HG02943 (cell line): ENCODE results near the gene AP1S3.

Source experiments
- ATAC-seq: cut with Tn5 transposase; IDR thresholded peaks from one replicate; pipeline ENCODE4 v1.9.1; 2021; ENCODE audit warnings: mild to moderate bottlenecking, low read depth, moderate library complexity; ENCODE audit not compliant: unreplicated experiment

AP1S3 gene

DNA sequence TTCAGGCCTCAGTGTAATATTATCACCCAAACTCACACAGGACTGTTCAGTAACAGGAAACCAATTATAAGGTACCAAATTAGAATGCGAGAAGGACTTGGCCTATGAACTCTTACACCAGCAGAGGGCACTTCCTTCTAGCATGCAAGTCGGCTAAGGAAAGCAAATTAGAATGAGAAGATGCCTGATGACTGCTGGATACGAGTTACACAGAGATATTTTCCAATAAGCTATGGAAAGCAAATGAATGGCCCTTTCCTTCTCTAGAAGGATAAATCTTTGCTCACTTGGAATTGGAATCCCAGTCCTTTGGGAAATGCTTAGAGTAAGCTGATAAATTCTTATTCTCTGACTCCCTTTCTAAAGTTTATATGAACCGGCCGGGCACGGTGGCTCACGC lies 109.8 kb downstream of the AP1S3 start:
- no peak for ATAC-seq

DNA sequence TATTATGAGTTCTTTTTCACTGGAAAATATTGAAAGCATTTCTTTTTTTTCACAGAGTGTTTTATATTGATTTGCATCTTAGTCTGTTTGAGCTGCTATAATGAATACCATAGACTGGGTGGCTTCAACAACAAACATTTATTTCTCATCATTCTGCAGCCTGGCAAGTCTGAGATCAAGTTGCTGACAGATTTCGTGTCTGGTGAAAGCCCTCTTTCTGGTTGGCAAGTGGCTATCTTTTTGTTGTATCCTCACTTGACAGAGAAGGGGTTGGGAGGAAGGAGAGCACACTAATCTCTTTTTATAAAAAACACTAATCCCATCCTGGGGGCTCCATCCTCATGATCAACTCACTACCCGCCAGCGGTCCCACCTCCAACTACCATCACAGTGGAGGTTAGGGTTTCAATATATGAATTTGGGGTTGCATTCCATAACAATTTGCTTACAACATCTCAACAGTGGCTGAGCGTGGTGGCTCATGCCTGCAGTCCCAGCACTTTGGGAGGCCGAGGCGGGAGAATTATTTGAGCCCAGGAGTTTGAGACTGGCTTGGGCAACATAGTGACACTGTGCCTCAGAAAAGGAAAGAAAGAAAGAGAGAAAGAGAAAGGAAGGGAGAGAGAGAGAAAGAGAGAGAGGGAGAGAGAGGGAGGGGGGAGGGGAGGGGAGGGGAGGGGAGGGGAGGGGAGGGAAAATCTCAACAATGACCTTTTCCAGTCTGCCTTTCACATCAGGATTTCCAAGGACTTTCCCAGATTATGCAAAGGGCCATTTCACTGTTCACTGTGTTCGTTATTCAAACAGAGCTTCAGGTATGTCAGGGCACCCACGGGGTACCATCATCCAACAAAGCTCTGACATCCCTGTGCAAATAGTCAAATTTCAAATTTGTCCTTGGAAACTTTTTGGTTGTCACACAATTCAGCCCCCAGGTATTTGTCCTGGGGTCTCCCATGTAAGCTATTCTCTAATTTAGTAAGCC lies 111.1 kb downstream of the AP1S3 start:
- ATAC-seq: no peak

DNA sequence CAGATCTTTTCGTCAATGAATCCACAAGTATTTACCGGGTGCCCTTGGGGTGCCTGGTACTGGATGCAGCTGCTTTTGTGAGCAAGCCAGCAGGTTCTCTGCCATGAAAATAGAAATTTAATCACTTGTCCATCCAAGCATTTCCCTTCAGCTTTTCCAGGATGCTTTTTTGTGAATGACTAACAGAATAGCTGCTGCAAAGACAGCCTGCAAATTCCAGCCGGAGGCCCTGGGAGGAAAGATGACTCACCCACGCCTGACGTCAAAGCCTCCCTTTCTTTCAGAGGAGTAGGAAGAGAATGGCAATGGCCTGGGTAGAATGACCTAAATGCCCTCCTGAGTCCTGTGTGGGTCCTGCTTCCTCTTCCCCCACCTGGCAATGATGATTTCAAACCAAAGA lies 111.9 kb downstream of the AP1S3 start:
- no peak for ATAC-seq

GRCh38 chr2:223724861-223725260 lies 112.5 kb downstream of the AP1S3 start:
- ATAC-seq: no peak

- no peak for ATAC-seq
Observed at GRCh38 chr2:223723954-223724411, 113.4 kb downstream of the AP1S3 start.

GRCh38 chr2:223722226-223722625 lies 115.2 kb downstream of the AP1S3 start:
- ATAC-seq: no peak

DNA sequence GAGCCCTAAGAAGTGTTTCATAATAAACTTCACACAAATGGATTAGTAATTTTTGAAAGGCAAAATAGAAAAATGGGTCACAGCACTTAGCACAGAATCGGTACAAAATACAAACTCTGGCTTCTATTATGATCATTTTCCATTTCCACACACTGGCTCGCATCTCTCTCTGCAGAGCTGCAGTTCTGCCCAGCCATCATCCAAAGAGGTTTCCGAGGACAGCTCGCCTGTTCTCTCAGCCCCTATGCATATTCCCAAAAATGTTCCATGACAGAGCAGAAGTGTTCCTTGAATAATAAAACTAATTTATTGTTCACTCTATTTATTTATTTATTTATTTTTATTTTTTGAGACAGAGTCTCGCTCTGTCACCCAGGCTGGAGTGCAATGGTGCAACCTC lies 115.6 kb downstream of the AP1S3 start:
- ATAC-seq: no peak

GRCh38 chr2:223720367-223720766 lies 117.0 kb downstream of the AP1S3 start:
- ATAC-seq: no peak

DNA sequence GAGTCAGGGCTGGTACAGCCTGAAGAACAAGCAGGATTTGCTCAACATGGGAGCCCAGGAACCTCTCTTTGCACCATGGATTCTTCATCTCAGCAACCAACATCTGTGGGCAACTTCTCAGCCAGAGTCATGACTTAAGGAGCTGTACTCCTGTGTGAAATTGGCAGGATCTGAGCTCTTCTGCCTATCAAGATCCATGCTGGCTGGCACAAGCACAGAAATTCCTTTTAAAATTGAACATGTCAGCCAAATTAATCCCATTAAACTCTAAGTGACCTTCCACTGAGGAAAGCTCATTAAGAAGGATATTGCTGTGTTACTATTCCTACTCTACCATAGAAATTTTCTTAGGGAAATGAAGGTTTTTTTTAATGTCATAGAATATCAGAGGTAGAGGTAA lies 124.7 kb downstream of the AP1S3 start:
- ATAC-seq: no peak

DNA sequence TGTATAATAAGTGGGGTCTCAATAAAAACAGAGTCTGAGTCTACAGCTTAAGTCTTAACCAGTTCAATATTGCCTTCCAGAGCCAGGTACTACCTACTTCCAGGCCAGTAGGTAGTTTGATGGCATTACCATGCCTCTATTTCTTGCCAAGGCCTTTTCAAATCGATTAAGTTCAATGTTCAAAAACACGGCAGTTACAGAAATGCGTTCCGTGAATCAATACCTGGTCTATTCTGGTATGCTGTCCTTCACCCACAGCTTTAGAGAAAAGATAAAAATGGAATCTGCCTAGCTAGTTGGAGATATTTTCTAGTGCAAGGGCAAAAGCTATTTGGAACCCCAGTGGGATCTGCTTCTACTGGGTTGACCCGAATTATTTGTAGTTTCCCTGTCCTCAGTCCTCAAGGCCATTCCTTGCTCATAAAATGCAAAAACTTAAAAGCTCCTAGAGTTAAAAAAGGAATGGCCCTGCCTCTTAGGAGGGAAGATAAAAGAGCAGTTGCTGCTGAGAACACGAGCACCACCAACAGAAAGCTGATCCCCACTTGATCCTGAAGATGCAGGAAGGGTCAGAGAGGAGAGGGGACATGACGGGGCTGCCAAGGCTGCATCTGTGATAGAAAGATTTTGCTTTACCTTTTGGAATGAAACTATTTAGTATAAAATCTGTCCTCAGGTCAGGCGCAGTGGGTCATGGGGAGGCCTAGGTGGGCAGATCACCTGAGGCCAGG lies 125.6 kb downstream of the AP1S3 start:
- no peak for ATAC-seq
